Measurements from ENCODE around the gene FTCDNL1. TPM values are rescaled to one million over a fixed set of nuclear protein-coding genes. Genes with fewer than 3 reads are reported as not detected.

Gene FTCDNL1
- polyA plus RNA-seq, 1 donor (not counting 4 experiments of a cell fraction or from before 2014, with no cell fraction given), result 0.96 TPM

DNA sequence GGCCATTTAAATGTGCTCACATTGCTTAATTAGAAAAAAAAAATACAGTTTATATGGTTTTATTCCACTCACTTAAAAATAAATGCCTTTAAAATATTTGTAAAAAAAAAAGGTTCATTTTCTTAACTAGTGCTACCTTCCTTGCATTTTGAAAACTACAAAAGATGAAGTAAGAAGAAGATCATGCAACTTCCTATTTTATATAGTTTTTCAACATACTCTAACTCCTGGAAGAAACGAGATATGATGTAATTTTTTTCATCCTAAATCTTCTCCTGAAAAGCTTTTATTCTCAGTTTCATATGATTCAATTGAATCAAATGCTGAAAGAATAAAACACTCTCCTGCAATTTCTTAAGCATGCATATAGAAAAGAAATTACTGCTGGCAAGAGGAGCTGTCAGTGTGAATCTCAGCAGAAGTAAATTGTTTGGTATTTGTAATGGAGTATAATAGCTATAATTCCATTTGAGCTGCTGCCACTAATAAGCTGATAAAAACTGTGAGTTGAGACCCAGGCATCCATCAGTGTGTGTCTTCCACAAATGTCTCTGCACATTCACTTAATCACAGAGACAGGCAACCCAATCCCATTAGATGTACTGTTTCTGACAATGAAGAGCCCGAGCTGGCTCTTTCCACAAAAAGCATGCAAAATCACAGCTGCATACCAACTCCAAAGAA is 3.7 kb downstream of the FTCDNL1 start:
- Histone ChIP-seq H3K9me3 (ENCODE audit: control insufficient read depth, low read depth, low read length) (no peaks in the 10 kb centered on the region), H3K9ac (ENCODE audit: control insufficient read depth, extremely low read depth, insufficient read depth, low read length) (no peak overlapping the region), H3K36me3 (ENCODE audit: control insufficient read depth in 2 of 2, extremely low read depth in 1 of 2, insufficient read depth in 2 of 2, low read length in 2 of 2) (no peaks in the 10 kb centered on the region), H3K4me1 (ENCODE audit: control insufficient read depth, extremely low read depth, insufficient read depth, low read length) (peaks cover 6% of the 10 kb centered on the region), H3K4me2 (ENCODE audit: control insufficient read depth, extremely low read depth, insufficient read depth, low read depth, low read length) (no peak overlapping the region), H3K27ac (ENCODE audit: control insufficient read depth, insufficient read depth, low read length) (no peak overlapping the region), H3K27me3 (ENCODE audit: control insufficient read depth, extremely low read depth, insufficient read depth, low read length) (no peaks in the 10 kb centered on the region), H3K79me2 (ENCODE audit: control insufficient read depth, insufficient read depth, low read length) (no peaks in the 10 kb centered on the region), H2AFZ (ENCODE audit: control insufficient read depth, low read length) (no peak overlapping the region), H3K9me1 (ENCODE audit: control insufficient read depth, extremely low read depth, insufficient read depth, low read length) (no peaks in the 10 kb centered on the region), H4K20me1 (ENCODE audit: control insufficient read depth, extremely low read depth, insufficient read depth, low read length) (no peaks in the 10 kb centered on the region), H3K4me3 (ENCODE audit: control insufficient read depth in 2 of 3, extremely low read depth in 1 of 3, insufficient read depth in 2 of 3, low read depth in 1 of 3, low read length in 3 of 3) (no peak overlapping the region)
- no peak for DNase-seq (ENCODE audit: low read depth, low spot score)
- no peak for FAIRE-seq
- no peak for TF ChIP-seq EZH2 (IDR thresholded peaks at IDR 0.05; ENCODE audit: low read length)
- TF ChIP-seq, protein P1, sequence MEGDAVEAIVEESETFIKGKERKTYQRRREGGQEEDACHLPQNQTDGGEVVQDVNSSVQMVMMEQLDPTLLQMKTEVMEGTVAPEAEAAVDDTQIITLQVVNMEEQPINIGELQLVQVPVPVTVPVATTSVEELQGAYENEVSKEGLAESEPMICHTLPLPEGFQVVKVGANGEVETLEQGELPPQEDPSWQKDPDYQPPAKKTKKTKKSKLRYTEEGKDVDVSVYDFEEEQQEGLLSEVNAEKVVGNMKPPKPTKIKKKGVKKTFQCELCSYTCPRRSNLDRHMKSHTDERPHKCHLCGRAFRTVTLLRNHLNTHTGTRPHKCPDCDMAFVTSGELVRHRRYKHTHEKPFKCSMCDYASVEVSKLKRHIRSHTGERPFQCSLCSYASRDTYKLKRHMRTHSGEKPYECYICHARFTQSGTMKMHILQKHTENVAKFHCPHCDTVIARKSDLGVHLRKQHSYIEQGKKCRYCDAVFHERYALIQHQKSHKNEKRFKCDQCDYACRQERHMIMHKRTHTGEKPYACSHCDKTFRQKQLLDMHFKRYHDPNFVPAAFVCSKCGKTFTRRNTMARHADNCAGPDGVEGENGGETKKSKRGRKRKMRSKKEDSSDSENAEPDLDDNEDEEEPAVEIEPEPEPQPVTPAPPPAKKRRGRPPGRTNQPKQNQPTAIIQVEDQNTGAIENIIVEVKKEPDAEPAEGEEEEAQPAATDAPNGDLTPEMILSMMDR (optimal IDR thresholded peaks at IDR 0.05 in 1 of 3, IDR thresholded peaks at IDR 0.05 in 1 of 3, conservative IDR thresholded peaks at IDR 0.05 in 1 of 3; ENCODE audit: extremely low read depth in 1 of 3, insufficient read depth in 2 of 3, low read length in 3 of 3), result no peak
- dilution Hi-C loops (cut with MboI; ENCODE audit: extremely low pct_ligation_motif_present, low sequenced_read_pairs), result no loop called here

- no peak overlapping the region for H2AFZ ChIP-seq (ENCODE audit: control insufficient read depth, low read length)
- TF ChIP-seq, protein P1 (optimal IDR thresholded peaks at IDR 0.05 in 1 of 3, IDR thresholded peaks at IDR 0.05 in 1 of 3, conservative IDR thresholded peaks at IDR 0.05 in 1 of 3; ENCODE audit: extremely low read depth in 1 of 3, insufficient read depth in 2 of 3, low read length in 3 of 3), result no peak
- TF ChIP-seq EZH2 (IDR thresholded peaks at IDR 0.05; ENCODE audit: low read length), result no peak
- H3K4me1 ChIP-seq (ENCODE audit: control insufficient read depth, extremely low read depth, insufficient read depth, low read length), result no peaks in the 10 kb centered on the region
- no peaks in the 10 kb centered on the region for H3K9me1 ChIP-seq (ENCODE audit: control insufficient read depth, extremely low read depth, insufficient read depth, low read length)
- no peaks in the 10 kb centered on the region for H3K27me3 ChIP-seq (ENCODE audit: control insufficient read depth, extremely low read depth, insufficient read depth, low read length)
- no peak overlapping the region for H3K9ac ChIP-seq (ENCODE audit: control insufficient read depth, extremely low read depth, insufficient read depth, low read length)
- H3K79me2 ChIP-seq (ENCODE audit: control insufficient read depth, insufficient read depth, low read length), result no peaks in the 10 kb centered on the region
- no peaks in the 10 kb centered on the region for H3K9me3 ChIP-seq (ENCODE audit: control insufficient read depth, low read depth, low read length)
- no peaks in the 10 kb centered on the region for H3K36me3 ChIP-seq (ENCODE audit: control insufficient read depth in 2 of 2, extremely low read depth in 1 of 2, insufficient read depth in 2 of 2, low read length in 2 of 2)
- H4K20me1 ChIP-seq (ENCODE audit: control insufficient read depth, extremely low read depth, insufficient read depth, low read length), result no peaks in the 10 kb centered on the region
- H3K27ac ChIP-seq (ENCODE audit: control insufficient read depth, insufficient read depth, low read length), result no peak overlapping the region
- H3K4me3 ChIP-seq (ENCODE audit: control insufficient read depth in 2 of 3, extremely low read depth in 1 of 3, insufficient read depth in 2 of 3, low read depth in 1 of 3, low read length in 3 of 3), result no peak overlapping the region
- DNase-seq (ENCODE audit: low read depth, low spot score), result no peak
- dilution Hi-C loops (cut with MboI; ENCODE audit: extremely low pct_ligation_motif_present, low sequenced_read_pairs), result no loop called here
- no peak for FAIRE-seq
- H3K4me2 ChIP-seq (ENCODE audit: control insufficient read depth, extremely low read depth, insufficient read depth, low read depth, low read length), result no peak overlapping the region
These were observed 8.2 kb downstream of the FTCDNL1 start for GRCh38 chr2:199842631-199843395.
